ENCODE results near the gene FAM170B. TPM values are rescaled to one million over a fixed set of nuclear protein-coding genes. Genes with fewer than 3 reads are reported as not detected.

Gene FAM170B
- total RNA-seq, 1 donor from 2014 or later = not detected

GRCh38 chr10:49108656-49109055 is 25.2 kb downstream of the FAM170B start:
- TF ChIP-seq, protein P1, sequence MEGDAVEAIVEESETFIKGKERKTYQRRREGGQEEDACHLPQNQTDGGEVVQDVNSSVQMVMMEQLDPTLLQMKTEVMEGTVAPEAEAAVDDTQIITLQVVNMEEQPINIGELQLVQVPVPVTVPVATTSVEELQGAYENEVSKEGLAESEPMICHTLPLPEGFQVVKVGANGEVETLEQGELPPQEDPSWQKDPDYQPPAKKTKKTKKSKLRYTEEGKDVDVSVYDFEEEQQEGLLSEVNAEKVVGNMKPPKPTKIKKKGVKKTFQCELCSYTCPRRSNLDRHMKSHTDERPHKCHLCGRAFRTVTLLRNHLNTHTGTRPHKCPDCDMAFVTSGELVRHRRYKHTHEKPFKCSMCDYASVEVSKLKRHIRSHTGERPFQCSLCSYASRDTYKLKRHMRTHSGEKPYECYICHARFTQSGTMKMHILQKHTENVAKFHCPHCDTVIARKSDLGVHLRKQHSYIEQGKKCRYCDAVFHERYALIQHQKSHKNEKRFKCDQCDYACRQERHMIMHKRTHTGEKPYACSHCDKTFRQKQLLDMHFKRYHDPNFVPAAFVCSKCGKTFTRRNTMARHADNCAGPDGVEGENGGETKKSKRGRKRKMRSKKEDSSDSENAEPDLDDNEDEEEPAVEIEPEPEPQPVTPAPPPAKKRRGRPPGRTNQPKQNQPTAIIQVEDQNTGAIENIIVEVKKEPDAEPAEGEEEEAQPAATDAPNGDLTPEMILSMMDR (IDR thresholded peaks at IDR 0.05) = no peak
- H3K9me3 ChIP-seq = no peaks in the 10 kb centered on the region
- H3K36me3 ChIP-seq = no peaks in the 10 kb centered on the region
- DNase-seq = no peak
- peaks cover 39% of the 10 kb centered on the region for H3K4me1 ChIP-seq
- H3K27ac ChIP-seq = no peak overlapping the region
- H3K4me3 ChIP-seq = no peak overlapping the region
- no peak for ATAC-seq
- intact Hi-C loops (cut with DNase I) = no loop called here
- no peaks in the 10 kb centered on the region for H3K27me3 ChIP-seq

GRCh38 chr10:49107887-49108267 is 25.9 kb downstream of the FAM170B start:
- H3K9me3 ChIP-seq = no peaks in the 10 kb centered on the region
- H3K4me1 ChIP-seq = peaks cover 35% of the 10 kb centered on the region
- no peak for ATAC-seq
- no peaks in the 10 kb centered on the region for H3K27me3 ChIP-seq
- H3K36me3 ChIP-seq = no peaks in the 10 kb centered on the region
- DNase-seq = no peak
- no peak overlapping the region for H3K27ac ChIP-seq
- no peak overlapping the region for H3K4me3 ChIP-seq
- TF ChIP-seq, protein P1 (IDR thresholded peaks at IDR 0.05) = no peak
- intact Hi-C loops (cut with DNase I) = no loop called here

DNA sequence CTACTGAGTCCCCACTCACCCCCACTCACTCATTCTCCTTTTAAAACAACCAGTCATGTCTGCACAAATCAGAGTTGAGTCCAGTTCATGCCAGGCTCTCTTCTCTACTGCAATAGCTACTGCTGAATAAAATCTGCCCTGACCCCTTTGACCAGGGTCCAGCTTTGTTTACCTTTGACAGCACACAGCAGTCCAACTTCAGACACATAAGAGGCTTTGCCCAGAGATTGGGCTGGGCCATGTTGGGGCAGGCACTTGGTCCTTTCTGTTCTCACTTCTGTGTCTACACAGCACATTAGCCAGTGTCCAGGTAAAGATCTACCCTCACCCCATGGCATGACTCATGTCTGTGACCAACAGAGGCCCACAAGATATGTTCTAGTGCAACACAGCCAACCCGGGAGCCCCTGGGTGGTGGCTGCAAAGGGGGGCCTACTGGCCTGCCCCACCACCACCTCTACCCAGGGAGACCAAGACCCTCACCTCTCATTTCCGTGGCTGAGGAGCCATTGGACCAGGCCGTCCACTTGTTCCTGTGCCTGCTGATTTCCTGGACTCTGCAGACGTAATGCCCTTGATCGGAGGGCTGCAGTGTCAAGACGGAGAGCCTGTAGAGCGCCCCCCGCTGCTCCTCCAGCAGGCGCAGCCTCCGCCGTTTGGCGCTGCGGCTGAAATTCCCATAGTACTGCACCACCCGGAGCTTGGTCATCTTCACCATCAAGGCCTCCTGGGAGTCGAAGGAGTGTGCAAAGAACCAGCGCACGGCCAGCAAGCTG is 26.5 kb downstream of the FAM170B start:
- Histone ChIP-seq H3K9me3 (no peaks in the 10 kb centered on the region), H3K4me1 (peaks cover 35% of the 10 kb centered on the region), H3K36me3 (no peaks in the 10 kb centered on the region), H3K27ac (no peak overlapping the region), H3K27me3 (no peaks in the 10 kb centered on the region), H3K4me3 (no peak overlapping the region)
- intact Hi-C loops (cut with DNase I) = no loop called here
- no peak for DNase-seq
- no peak for ATAC-seq
- TF ChIP-seq, protein P1 (IDR thresholded peaks at IDR 0.05) = no peak

DNA sequence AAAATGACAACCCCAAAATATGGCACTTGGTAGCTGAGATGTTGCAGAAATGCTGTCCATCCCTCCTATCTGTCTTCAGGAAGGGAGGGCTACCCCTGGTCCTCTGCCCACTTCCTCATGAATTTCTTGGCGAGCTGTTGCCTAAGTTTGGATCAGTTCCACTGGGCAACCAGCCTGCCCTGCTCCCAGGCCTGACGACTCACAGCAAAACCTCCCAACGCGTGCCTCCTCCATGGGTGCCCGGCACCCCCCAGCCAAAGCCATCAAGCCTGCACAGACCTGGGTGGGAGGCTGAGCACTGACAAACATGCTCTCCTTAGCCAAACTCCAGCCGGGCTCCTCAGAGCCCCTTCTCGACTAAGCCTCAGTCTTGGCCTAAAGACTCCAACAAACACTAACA is 27.4 kb downstream of the FAM170B start:
- ATAC-seq (peak; percentile 39), DNase-seq (no peak)
- TF ChIP-seq, protein P1 (IDR thresholded peaks at IDR 0.05) = no peak
- Histone ChIP-seq H3K4me3 (no peak overlapping the region), H3K4me1 (peaks cover 35% of the 10 kb centered on the region), H3K27me3 (no peaks in the 10 kb centered on the region), H3K9me3 (no peaks in the 10 kb centered on the region), H3K36me3 (no peaks in the 10 kb centered on the region), H3K27ac (no peak overlapping the region)
- intact Hi-C loops (cut with DNase I) = no loop called here

DNA sequence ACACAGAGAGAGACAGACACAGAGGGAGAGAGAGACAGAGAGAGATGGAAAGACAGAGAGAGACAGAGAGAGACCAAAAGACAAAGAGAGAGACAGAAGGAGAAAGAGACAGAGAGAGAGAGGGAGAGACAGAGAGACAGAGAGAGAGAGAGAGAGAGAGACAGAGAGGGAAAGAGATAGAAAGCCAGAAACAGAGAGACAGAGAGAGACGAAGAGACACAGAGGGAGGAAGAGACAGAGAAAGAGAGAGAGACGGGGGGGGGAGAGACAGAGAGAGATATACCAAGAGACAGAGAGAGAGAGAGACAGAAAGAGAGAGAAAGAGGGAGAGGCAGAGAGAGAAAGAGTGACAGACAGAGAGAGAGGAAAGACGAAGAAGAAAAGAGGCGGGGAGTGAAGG is 28.7 kb downstream of the FAM170B start:
- intact Hi-C loops (cut with DNase I) = no loop called here
- no peak overlapping the region for H3K27ac ChIP-seq

More for the DNA sequence above, 28.7 kb downstream of the FAM170B start:
- ATAC-seq (no peak), DNase-seq (no peak)
- H3K27me3 ChIP-seq = no peaks in the 10 kb centered on the region
- no peaks in the 10 kb centered on the region for H3K9me3 ChIP-seq
- H3K4me3 ChIP-seq = no peak overlapping the region
- TF ChIP-seq, protein P1 (IDR thresholded peaks at IDR 0.05) = no peak
- peaks cover 27% of the 10 kb centered on the region for H3K4me1 ChIP-seq
- H3K36me3 ChIP-seq = no peaks in the 10 kb centered on the region
